DND-41 (cell line): Measurements from ENCODE around the gene LRRC53.

ENCODE experiments used
- ATAC-seq: fragments of 200-7000 bp; cut with Tn5 transposase; 3 replicates; pipeline ENCODE4 v1.9.1; 2021; ENCODE audit warnings: low read depth; ENCODE audit not compliant: insufficient read depth
- DNase-seq: peaks from one replicate; pipeline ENCODE4 v3.0.0-alpha.2; 2020
- H2AFZ ChIP-seq: 2 replicates; pipeline ENCODE4 v1.6.0; 2012; ENCODE audit warnings: low read depth, low read length
- H3K27ac ChIP-seq: 2 replicates; pipeline ENCODE4 v1.5.1; 2012; ENCODE audit warnings: low read length, inconsistent platforms
- H3K27me3 ChIP-seq: fragments of 200-600 bp; sonication (generic); 2 replicates; pipeline ENCODE4 v1.6.0; 2012; ENCODE audit warnings: low read length, mild to moderate bottlenecking, inconsistent platforms; ENCODE audit not compliant: insufficient read depth, poor library complexity
- H3K36me3 ChIP-seq: 2 replicates; pipeline ENCODE4 v1.5.1; 2012; ENCODE audit warnings: low read length, inconsistent platforms; ENCODE audit not compliant: insufficient read depth
- H3K4me1 ChIP-seq: 2 replicates; pipeline ENCODE4 v1.5.1; 2012; ENCODE audit warnings: mild to moderate bottlenecking, low read length; ENCODE audit not compliant: insufficient read depth
- H3K4me2 ChIP-seq: 2 replicates; pipeline ENCODE4 v1.6.0; 2012; ENCODE audit warnings: mild to moderate bottlenecking, moderate library complexity, low read length, inconsistent platforms; ENCODE audit not compliant: insufficient read depth
- H3K4me3 ChIP-seq, 2 experiments: fragments of 200-600 bp in 1 of 2; shearing (Covaris generic) in 1 of 2; 2 replicates each; pipeline ENCODE4 v1.5.1; 2012 to 2016; ENCODE audit warnings: inconsistent platforms in 2 of 2, low read length in 2 of 2, mild to moderate bottlenecking in 2 of 2, low read depth in 1 of 2, moderate library complexity in 1 of 2
- H3K79me2 ChIP-seq: 2 replicates; pipeline ENCODE4 v1.6.0; 2012; ENCODE audit warnings: low read length, inconsistent platforms; ENCODE audit not compliant: insufficient read depth
- H3K9ac ChIP-seq: 2 replicates; pipeline ENCODE4 v1.6.0; 2012; ENCODE audit warnings: low read depth, mild to moderate bottlenecking, inconsistent platforms, low read length, moderate library complexity
- H3K9me3 ChIP-seq: 2 replicates; pipeline ENCODE4 v1.5.1; 2012; ENCODE audit warnings: low read length, moderate library complexity, mild to moderate bottlenecking, inconsistent platforms; ENCODE audit not compliant: insufficient read depth, severe bottlenecking
- H4K20me1 ChIP-seq: 2 replicates; pipeline ENCODE4 v1.6.0; 2012; ENCODE audit warnings: low read length; ENCODE audit not compliant: insufficient read depth
- EZH2 ChIP-seq: IDR thresholded peaks from 3 replicates; pipeline ENCODE4 v1.6.1; 2012; ENCODE audit warnings: borderline replicate concordance, low read depth, mild to moderate bottlenecking, moderate library complexity, low read length, inconsistent platforms; ENCODE audit not compliant: severe bottlenecking
- TF ChIP-seq, protein P1 (sequence below): IDR thresholded peaks from 2 replicates; pipeline ENCODE4 v1.5.1; 2012; ENCODE audit warnings: borderline replicate concordance, low read length, moderate library complexity, mild to moderate bottlenecking; ENCODE audit not compliant: poor library complexity, severe bottlenecking; ENCODE audit errors: extremely low read depth

LRRC53 gene

DNA sequence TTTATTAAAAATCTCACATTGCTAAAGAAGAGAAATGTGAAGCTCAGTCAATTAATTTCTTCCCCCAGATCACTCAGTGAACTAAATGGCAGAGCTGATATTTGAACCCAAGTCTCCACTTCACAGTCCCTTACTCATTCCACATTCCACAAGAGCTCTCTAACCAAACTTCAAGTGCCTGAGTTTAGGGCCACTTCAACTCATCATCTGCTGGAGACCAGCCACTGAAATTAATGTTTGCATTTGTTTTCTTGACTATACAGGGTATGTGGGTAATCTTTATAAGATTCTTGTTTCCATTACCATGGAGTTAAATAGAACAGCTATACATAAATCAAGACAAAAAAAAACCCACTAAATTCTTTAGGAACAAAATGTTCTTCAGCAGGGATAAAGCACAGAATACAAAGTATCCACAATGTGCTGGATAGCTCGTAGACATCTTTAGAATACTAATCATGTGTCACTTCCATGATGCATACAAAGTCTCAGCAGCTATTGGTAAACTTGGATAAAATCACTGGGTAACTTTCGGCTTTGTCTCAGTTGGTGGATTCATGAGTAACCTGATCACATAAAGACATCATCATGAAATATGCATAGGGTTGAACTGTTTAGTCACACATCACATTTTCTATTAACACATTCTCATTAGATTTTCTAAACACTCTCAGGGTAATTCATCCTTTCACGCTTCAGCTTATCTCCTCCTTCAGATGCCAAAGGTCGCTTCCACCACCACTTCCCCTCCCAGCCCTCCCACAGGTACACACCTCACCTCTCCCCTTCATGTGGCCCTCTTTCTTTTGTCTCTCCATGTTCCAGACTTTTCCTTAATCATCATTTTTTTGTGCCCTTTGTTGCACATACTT is 89.8 kb downstream of the LRRC53 start:
- Histone ChIP-seq H2AFZ (no peak overlapping the region), H3K36me3 (no peaks in the 10 kb centered on the region), H3K4me3 (no peak overlapping the region), H3K27me3 (no peaks in the 10 kb centered on the region), H3K4me1 (no peaks in the 10 kb centered on the region), H3K9me3 (no peaks in the 10 kb centered on the region), H4K20me1 (no peaks in the 10 kb centered on the region), H3K9ac (no peak overlapping the region), H3K79me2 (no peaks in the 10 kb centered on the region), H3K27ac (no peak overlapping the region), H3K4me2 (no peak overlapping the region)
- no peak for DNase-seq
- no peak for TF ChIP-seq EZH2
- TF ChIP-seq, protein P1, sequence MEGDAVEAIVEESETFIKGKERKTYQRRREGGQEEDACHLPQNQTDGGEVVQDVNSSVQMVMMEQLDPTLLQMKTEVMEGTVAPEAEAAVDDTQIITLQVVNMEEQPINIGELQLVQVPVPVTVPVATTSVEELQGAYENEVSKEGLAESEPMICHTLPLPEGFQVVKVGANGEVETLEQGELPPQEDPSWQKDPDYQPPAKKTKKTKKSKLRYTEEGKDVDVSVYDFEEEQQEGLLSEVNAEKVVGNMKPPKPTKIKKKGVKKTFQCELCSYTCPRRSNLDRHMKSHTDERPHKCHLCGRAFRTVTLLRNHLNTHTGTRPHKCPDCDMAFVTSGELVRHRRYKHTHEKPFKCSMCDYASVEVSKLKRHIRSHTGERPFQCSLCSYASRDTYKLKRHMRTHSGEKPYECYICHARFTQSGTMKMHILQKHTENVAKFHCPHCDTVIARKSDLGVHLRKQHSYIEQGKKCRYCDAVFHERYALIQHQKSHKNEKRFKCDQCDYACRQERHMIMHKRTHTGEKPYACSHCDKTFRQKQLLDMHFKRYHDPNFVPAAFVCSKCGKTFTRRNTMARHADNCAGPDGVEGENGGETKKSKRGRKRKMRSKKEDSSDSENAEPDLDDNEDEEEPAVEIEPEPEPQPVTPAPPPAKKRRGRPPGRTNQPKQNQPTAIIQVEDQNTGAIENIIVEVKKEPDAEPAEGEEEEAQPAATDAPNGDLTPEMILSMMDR: no peak
- no peak for ATAC-seq

DNA sequence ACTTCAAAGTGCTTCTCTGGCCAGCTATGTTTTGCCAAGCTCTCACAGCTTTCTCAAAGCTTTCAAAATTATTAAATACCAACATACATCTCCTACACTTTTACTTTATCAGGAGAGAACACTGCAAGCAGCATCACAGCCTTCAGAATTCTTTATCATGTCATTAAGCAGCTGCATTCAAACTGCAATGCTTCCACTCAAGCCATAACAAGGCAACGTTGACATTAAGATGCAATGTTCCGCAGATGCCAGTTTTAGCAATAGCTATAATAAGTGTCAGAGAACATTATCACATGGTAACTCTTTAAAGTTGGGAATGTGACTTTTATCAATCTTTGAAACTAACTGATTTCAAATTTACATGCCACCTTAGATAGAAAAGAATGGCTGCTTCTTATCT is 91.9 kb downstream of the LRRC53 start:
- Histone ChIP-seq H3K79me2 (no peaks in the 10 kb centered on the region), H3K4me3 (no peak overlapping the region), H3K9me3 (no peaks in the 10 kb centered on the region), H3K27ac (no peak overlapping the region), H3K4me2 (no peak overlapping the region), H3K27me3 (no peaks in the 10 kb centered on the region), H3K36me3 (no peaks in the 10 kb centered on the region), H3K4me1 (no peaks in the 10 kb centered on the region), H2AFZ (no peak overlapping the region), H4K20me1 (no peaks in the 10 kb centered on the region), H3K9ac (no peak overlapping the region)
- DNase-seq: no peak
- TF ChIP-seq EZH2: no peak
- TF ChIP-seq, protein P1: no peak
- no peak for ATAC-seq
